ENCODE results near the gene PLAC1.

GRCh38 chrX:134671294-134671693 is 13.0 kb upstream of the PLAC1 start:
- TF ChIP-seq POLR2A (IDR thresholded peaks at IDR 0.05; ENCODE audit: insufficient read depth in 1 of 2, low read depth in 2 of 2, low read length in 2 of 2): no peak
- no peak for TF ChIP-seq ZMAT5 (CRISPR knock-in tag; IDR thresholded peaks at IDR 0.05; ENCODE audit: borderline replicate concordance, low read depth)
- TF ChIP-seq ZFP41 (CRISPR knock-in tag; IDR thresholded peaks at IDR 0.05; ENCODE audit: borderline replicate concordance): no peak

Data from HepG2 (cell line).